ENCODE measurements around the gene SLC39A7.

SLC39A7 gene

DNA sequence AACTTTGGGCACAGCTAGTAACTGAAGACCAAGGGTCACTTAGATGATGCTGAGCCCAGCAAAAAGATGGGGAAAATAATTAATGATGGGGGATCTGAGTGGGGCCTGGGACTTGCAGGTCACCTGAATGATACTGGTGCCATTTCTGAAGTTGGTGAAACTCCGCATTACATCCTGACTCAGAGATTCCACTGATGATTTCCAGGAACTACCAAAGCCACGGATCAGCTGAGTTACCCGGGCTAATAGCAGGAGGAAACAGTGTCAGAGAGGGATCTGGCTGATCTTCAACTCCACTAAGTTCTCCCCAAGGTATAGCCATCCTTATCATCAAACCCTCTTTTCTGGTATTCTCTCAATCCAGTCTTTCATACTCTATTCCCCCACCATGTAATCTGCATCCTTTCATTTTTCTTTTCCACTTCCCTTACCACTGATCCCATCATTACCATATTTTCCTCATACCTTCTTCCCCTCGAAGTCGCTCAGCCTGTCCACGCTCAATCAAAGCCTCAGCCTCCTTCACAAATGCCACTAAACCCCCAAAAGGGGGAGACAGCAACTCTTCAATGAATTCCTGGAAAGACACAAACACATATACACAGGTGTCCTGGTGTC is 50.8 kb downstream of the SLC39A7 start:
- Histone ChIP-seq H3K4me1 (ENCODE audit: control insufficient read depth, low read length) (peaks cover 23% of the 10 kb centered on the region), H3K9me2 (replicated peaks; ENCODE audit: control insufficient read depth, low read length) (no peaks in the 10 kb centered on the region), H4K20me1 (ENCODE audit: control insufficient read depth, insufficient read depth, low read depth, low read length) (no peaks in the 10 kb centered on the region), H3K36me3 (ENCODE audit: control insufficient read depth, low read length) (peaks cover 14% of the 10 kb centered on the region), H3K4me3 (ENCODE audit: low read length) (no peak overlapping the region), H3F3A (ENCODE audit: control insufficient read depth, insufficient read depth) (peaks cover 8% of the 10 kb centered on the region), H3K4me2 (ENCODE audit: low read length) (no peak overlapping the region), H3K27ac (ENCODE audit: low read depth, low read length) (no peak overlapping the region), H3K27me3 (ENCODE audit: control insufficient read depth, low read length) (no peaks in the 10 kb centered on the region), H3K9me3 (ENCODE audit: control insufficient read depth, insufficient read depth, low read length) (no peaks in the 10 kb centered on the region), H3K79me2 (ENCODE audit: control insufficient read depth, low read length) (peaks cover 8% of the 10 kb centered on the region)
- no peak for TF ChIP-seq EZH2phosphoT487 (IDR thresholded peaks at IDR 0.05; ENCODE audit: borderline replicate concordance, low read length)
- TF ChIP-seq, protein P1, sequence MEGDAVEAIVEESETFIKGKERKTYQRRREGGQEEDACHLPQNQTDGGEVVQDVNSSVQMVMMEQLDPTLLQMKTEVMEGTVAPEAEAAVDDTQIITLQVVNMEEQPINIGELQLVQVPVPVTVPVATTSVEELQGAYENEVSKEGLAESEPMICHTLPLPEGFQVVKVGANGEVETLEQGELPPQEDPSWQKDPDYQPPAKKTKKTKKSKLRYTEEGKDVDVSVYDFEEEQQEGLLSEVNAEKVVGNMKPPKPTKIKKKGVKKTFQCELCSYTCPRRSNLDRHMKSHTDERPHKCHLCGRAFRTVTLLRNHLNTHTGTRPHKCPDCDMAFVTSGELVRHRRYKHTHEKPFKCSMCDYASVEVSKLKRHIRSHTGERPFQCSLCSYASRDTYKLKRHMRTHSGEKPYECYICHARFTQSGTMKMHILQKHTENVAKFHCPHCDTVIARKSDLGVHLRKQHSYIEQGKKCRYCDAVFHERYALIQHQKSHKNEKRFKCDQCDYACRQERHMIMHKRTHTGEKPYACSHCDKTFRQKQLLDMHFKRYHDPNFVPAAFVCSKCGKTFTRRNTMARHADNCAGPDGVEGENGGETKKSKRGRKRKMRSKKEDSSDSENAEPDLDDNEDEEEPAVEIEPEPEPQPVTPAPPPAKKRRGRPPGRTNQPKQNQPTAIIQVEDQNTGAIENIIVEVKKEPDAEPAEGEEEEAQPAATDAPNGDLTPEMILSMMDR (IDR thresholded peaks at IDR 0.05; ENCODE audit: low read depth, low read length, poor library complexity, severe bottlenecking), result no peak

DNA sequence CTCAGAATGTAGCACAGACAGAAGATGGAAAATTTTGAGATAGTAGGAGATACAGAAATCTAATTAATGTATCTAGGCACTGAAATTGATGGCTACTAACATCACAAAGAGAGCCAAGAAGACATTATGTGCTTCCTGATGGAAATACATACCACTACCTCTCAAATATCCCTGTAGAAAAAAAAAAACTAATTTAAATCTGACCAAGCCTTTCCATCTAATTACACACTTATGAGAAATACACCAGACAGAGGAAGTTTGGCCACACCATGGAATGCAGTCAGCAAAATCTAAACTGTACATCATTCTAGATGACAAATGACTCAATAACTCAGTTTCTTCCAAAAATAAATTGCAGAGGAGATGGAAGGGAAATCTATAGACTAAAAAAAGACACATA is 52.1 kb downstream of the SLC39A7 start:
- TF ChIP-seq, protein P1 (IDR thresholded peaks at IDR 0.05; ENCODE audit: low read depth, low read length, poor library complexity, severe bottlenecking), result no peak
- no peak for TF ChIP-seq EZH2phosphoT487 (IDR thresholded peaks at IDR 0.05; ENCODE audit: borderline replicate concordance, low read length)
- Histone ChIP-seq H3F3A (ENCODE audit: control insufficient read depth, insufficient read depth) (peaks cover 8% of the 10 kb centered on the region), H3K36me3 (ENCODE audit: control insufficient read depth, low read length) (peaks cover 14% of the 10 kb centered on the region), H3K79me2 (ENCODE audit: control insufficient read depth, low read length) (peaks cover 8% of the 10 kb centered on the region), H3K4me3 (ENCODE audit: low read length) (no peak overlapping the region), H3K4me1 (ENCODE audit: control insufficient read depth, low read length) (peaks cover 23% of the 10 kb centered on the region), H4K20me1 (ENCODE audit: control insufficient read depth, insufficient read depth, low read depth, low read length) (no peaks in the 10 kb centered on the region), H3K27ac (ENCODE audit: low read depth, low read length) (no peak overlapping the region), H3K4me2 (ENCODE audit: low read length) (no peak overlapping the region), H3K27me3 (ENCODE audit: control insufficient read depth, low read length) (no peaks in the 10 kb centered on the region), H3K9me3 (ENCODE audit: control insufficient read depth, insufficient read depth, low read length) (no peaks in the 10 kb centered on the region), H3K9me2 (replicated peaks; ENCODE audit: control insufficient read depth, low read length) (no peaks in the 10 kb centered on the region)
